Smooth muscle cell (in vitro differentiated cells): ENCODE data around the gene KAZN. TPM values are rescaled to one million over a fixed set of nuclear protein-coding genes. Genes with fewer than 3 reads are reported as not detected.
A peak's percentile ranks its signal among the peaks of the same experiment; 100 is the strongest.

Experiments used
- DNase-seq: peaks from one replicate; lab custom pipeline; 2025; ENCODE audit not compliant: unreplicated experiment; lab: John Stamatoyannopoulos, UW
- H2AFZ ChIP-seq: fragments of 200-600 bp; sonication (generic); 2 replicates; pipeline ENCODE4 v1.6.0; 2016; ENCODE audit warnings: antibody characterized with exemption, low read depth, mild to moderate bottlenecking
- H3F3A ChIP-seq: fragments of 200-600 bp; sonication (generic); 2 replicates; pipeline ENCODE4 v1.6.0; 2017; ENCODE audit warnings: antibody characterized with exemption, low read depth
- H3K27ac ChIP-seq: fragments of 200-600 bp; sonication (generic); 2 replicates; pipeline ENCODE4 v1.5.1; 2016; ENCODE audit warnings: low read depth, mild to moderate bottlenecking
- H3K27me3 ChIP-seq: fragments of 200-600 bp; sonication (generic); 2 replicates; pipeline ENCODE4 v1.6.1; 2016; ENCODE audit warnings: low read depth, mild to moderate bottlenecking
- H3K36me3 ChIP-seq: fragments of 200-600 bp; sonication (generic); 2 replicates; pipeline ENCODE4 v1.5.1; 2016; ENCODE audit warnings: low read depth
- H3K4me1 ChIP-seq: fragments of 200-600 bp; sonication (generic); 2 replicates; pipeline ENCODE4 v1.5.1; 2016; ENCODE audit warnings: low read depth
- H3K4me2 ChIP-seq: fragments of 200-600 bp; sonication (generic); 2 replicates; pipeline ENCODE4 v1.6.0; 2016; ENCODE audit warnings: mild to moderate bottlenecking
- H3K4me3 ChIP-seq: fragments of 200-600 bp; sonication (generic); 2 replicates; pipeline ENCODE4 v1.5.1; 2016; ENCODE audit warnings: mild to moderate bottlenecking
- H3K79me2 ChIP-seq: fragments of 200-600 bp; sonication (generic); 2 replicates; pipeline ENCODE4 v1.6.0; 2016; ENCODE audit warnings: low read depth, mild to moderate bottlenecking
- H3K9ac ChIP-seq: fragments of 200-600 bp; sonication (generic); 2 replicates; pipeline ENCODE4 v1.6.0; 2016; ENCODE audit warnings: low read depth
- H3K9me3 ChIP-seq: fragments of 200-600 bp; sonication (generic); replicated peaks from 2 replicates; pipeline ENCODE4 v1.5.1; 2016; ENCODE audit warnings: low read depth
- H4K20me1 ChIP-seq: fragments of 200-600 bp; sonication (generic); 2 replicates; pipeline ENCODE4 v1.6.0; 2016; ENCODE audit warnings: low read depth
- WGBS: methylation state at CpG from one replicate; pipeline ENCODE4 v1.1.7; 2016; ENCODE audit warnings: low lambda C conversion rate; 5-methylcytosine and 5-hydroxymethylcytosine counted together
- polyA plus RNA-seq: library from polyadenylated mRNA; unstranded; fragments of >200 nt; fragmentation: Nextera tagmentation; extraction: Ambion mirVana; gene quantifications from 2 replicates; pipeline ENCODE4 v1.2.1, GENCODE V29; 2016
- total RNA-seq: library from RNA; depleted of rRNA; stranded (reverse); fragments of >200 nt; gene quantifications from 2 replicates; pipeline ENCODE4 v1.2.3, GENCODE V29; 2014
- TF ChIP-seq, protein P1 (sequence below): fragments of 200-600 bp; sonication (generic); IDR thresholded peaks from 2 replicates; pipeline ENCODE4 v1.5.1; 2017; ENCODE audit warnings: borderline replicate concordance, mild to moderate bottlenecking, antibody characterized with exemption; ENCODE audit not compliant: insufficient read depth, poor library complexity, severe bottlenecking

The KAZN gene
- total and polyA plus RNA-seq, 2 experiments from 2014 or later: 6.3 to 8.2 TPM

- no peaks in the 10 kb centered on the region for H3K36me3 ChIP-seq
- H3K27me3 ChIP-seq: no peaks in the 10 kb centered on the region
- peaks cover 44% of the 10 kb centered on the region for H3K4me1 ChIP-seq
- peaks cover 13% of the 10 kb centered on the region for H3F3A ChIP-seq
- no peak overlapping the region for H3K9ac ChIP-seq
- 98% methylated on average over 3 of the region's 3 CpGs for WGBS
- H3K27ac ChIP-seq: peak overlapping the region; percentile 80
- TF ChIP-seq, protein P1, sequence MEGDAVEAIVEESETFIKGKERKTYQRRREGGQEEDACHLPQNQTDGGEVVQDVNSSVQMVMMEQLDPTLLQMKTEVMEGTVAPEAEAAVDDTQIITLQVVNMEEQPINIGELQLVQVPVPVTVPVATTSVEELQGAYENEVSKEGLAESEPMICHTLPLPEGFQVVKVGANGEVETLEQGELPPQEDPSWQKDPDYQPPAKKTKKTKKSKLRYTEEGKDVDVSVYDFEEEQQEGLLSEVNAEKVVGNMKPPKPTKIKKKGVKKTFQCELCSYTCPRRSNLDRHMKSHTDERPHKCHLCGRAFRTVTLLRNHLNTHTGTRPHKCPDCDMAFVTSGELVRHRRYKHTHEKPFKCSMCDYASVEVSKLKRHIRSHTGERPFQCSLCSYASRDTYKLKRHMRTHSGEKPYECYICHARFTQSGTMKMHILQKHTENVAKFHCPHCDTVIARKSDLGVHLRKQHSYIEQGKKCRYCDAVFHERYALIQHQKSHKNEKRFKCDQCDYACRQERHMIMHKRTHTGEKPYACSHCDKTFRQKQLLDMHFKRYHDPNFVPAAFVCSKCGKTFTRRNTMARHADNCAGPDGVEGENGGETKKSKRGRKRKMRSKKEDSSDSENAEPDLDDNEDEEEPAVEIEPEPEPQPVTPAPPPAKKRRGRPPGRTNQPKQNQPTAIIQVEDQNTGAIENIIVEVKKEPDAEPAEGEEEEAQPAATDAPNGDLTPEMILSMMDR: no peak
- H3K4me2 ChIP-seq: peak overlapping the region; percentile 69
- H2AFZ ChIP-seq: no peak overlapping the region
- no peak overlapping the region for H3K4me3 ChIP-seq
- peaks cover 4% of the 10 kb centered on the region for H3K79me2 ChIP-seq
- H4K20me1 ChIP-seq: no peaks in the 10 kb centered on the region
- no peaks in the 10 kb centered on the region for H3K9me3 ChIP-seq
- no peak for DNase-seq
Observed at GRCh38 chr1:14947421-14947820, 348.9 kb downstream of the KAZN start.

DNA sequence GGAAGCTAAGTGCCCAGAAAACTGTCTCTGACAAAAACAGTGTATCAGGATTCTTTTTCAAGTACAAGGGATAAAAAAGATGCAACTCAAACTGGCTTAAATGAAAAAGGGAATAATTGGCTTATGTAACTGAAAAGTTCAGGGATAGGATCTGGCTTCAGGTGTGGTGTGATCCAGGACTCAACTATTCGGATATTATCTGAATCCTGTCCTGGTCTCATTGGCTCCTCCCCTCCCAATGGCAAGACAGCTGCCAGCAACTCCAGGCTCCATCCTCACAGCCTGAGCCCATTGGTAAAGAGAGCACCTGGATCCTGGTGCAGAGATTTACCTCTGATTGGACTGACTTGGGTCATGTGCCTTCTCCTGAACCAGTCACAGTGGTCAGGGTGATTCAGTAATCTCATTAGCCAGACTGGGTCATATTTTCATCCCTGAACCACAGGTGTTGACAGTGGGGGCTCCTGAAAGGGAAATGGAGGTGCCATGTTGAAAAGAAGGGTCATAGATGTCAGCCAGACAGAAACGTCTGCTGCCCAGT is 349.7 kb downstream of the KAZN start:
- peaks cover 13% of the 10 kb centered on the region for H3F3A ChIP-seq
- H2AFZ ChIP-seq: no peak overlapping the region
- H3K9ac ChIP-seq: no peak overlapping the region
- peaks cover 36% of the 10 kb centered on the region for H3K4me1 ChIP-seq
- no peaks in the 10 kb centered on the region for H3K9me3 ChIP-seq
- no peak for DNase-seq
- H3K27me3 ChIP-seq: no peaks in the 10 kb centered on the region
- H4K20me1 ChIP-seq: no peaks in the 10 kb centered on the region
- peaks cover 4% of the 10 kb centered on the region for H3K79me2 ChIP-seq
- H3K36me3 ChIP-seq: no peaks in the 10 kb centered on the region
- TF ChIP-seq, protein P1: no peak
- H3K4me2 ChIP-seq: no peak overlapping the region
- H3K27ac ChIP-seq: no peak overlapping the region
- no peak overlapping the region for H3K4me3 ChIP-seq
- 97% methylated on average over 2 of the region's 2 CpGs for WGBS

GRCh38 chr1:14949270-14949835 is 350.9 kb downstream of the KAZN start:
- no peaks in the 10 kb centered on the region for H3K9me3 ChIP-seq
- H3K4me1 ChIP-seq: peaks cover 31% of the 10 kb centered on the region
- H3K79me2 ChIP-seq: peaks cover 4% of the 10 kb centered on the region
- H4K20me1 ChIP-seq: no peaks in the 10 kb centered on the region
- WGBS: 90% methylated on average over 6 of the region's 6 CpGs
- no peak overlapping the region for H2AFZ ChIP-seq
- no peaks in the 10 kb centered on the region for H3K36me3 ChIP-seq
- H3K4me3 ChIP-seq: no peak overlapping the region
- H3K9ac ChIP-seq: no peak overlapping the region
- TF ChIP-seq, protein P1: no peak
- DNase-seq: no peak
- H3K27ac ChIP-seq: no peak overlapping the region
- H3K27me3 ChIP-seq: no peaks in the 10 kb centered on the region
- peaks cover 10% of the 10 kb centered on the region for H3F3A ChIP-seq
- no peak overlapping the region for H3K4me2 ChIP-seq
